ENCODE measurements around the gene HIGD2A.
"Not testable (repeated sequence)": the region's sequence is repeated elsewhere in the genome, so short reads cannot be mapped to it uniquely, and the experiment has no call there.

The HIGD2A gene

GRCh38 chr5:176401281-176402205 lies 13.0 kb downstream of the HIGD2A start:
- in situ Hi-C loops (cut with MboI; ENCODE audit: low sequenced_read_pairs, unreplicated experiment), result loop anchor here (25.0 kb wide), 1 partner anchor 186 kb away; no protein-coding TSS in a partner anchor
- no peak for TF ChIP-seq CTCF (IDR thresholded peaks at IDR 0.05; ENCODE audit: borderline replicate concordance, control extremely low read depth, extremely low read depth, insufficient read depth, missing control alignments)

GRCh38 chr5:176405656-176406435 lies 17.3 kb downstream of the HIGD2A start:
- no peak for DNase-seq (ENCODE audit: low spot score)
- in situ Hi-C loops (cut with MboI; ENCODE audit: low sequenced_read_pairs, unreplicated experiment), result loop anchor here (25.0 kb wide), 1 partner anchor 181 kb away; no protein-coding TSS in a partner anchor
- no peak for TF ChIP-seq CTCF (IDR thresholded peaks at IDR 0.05; ENCODE audit: borderline replicate concordance, control extremely low read depth, extremely low read depth, insufficient read depth, missing control alignments)

More at GRCh38 chr5:176401281-176402205, 13.0 kb downstream of the HIGD2A start:
- DNase-seq (ENCODE audit: low spot score), result no peak

- in situ Hi-C loops (cut with MboI; ENCODE audit: low sequenced_read_pairs, unreplicated experiment), result loop anchor here (25.0 kb wide), 1 partner anchor 181 kb away; no protein-coding TSS in a partner anchor
- DNase-seq (ENCODE audit: low spot score), result no peak
- TF ChIP-seq CTCF (IDR thresholded peaks at IDR 0.05; ENCODE audit: borderline replicate concordance, control extremely low read depth, extremely low read depth, insufficient read depth, missing control alignments), result no peak
Measured at GRCh38 chr5:176406436-176407052, 18.0 kb downstream of the HIGD2A start.

- in situ Hi-C loops (cut with MboI; ENCODE audit: low sequenced_read_pairs, unreplicated experiment), result loop anchor here (25.0 kb wide), 1 partner anchor 180 kb away; no protein-coding TSS in a partner anchor
- no peak for TF ChIP-seq CTCF (IDR thresholded peaks at IDR 0.05; ENCODE audit: borderline replicate concordance, control extremely low read depth, extremely low read depth, insufficient read depth, missing control alignments)
- DNase-seq (ENCODE audit: low spot score), result no peak
Measured at GRCh38 chr5:176407456-176408251, 19.1 kb downstream of the HIGD2A start.

- in situ Hi-C loops (cut with MboI; ENCODE audit: low sequenced_read_pairs, unreplicated experiment), result loop anchor here (25.0 kb wide), 1 partner anchor 179 kb away; no protein-coding TSS in a partner anchor
- DNase-seq (ENCODE audit: low spot score), result not testable (repeated sequence)
Measured at GRCh38 chr5:176408252-176408573, 19.7 kb downstream of the HIGD2A start.

GRCh38 chr5:176408590-176408989 lies 20.0 kb downstream of the HIGD2A start:
- no peak for DNase-seq (ENCODE audit: low spot score)
- in situ Hi-C loops (cut with MboI; ENCODE audit: low sequenced_read_pairs, unreplicated experiment), result loop anchor here (25.0 kb wide), 1 partner anchor 179 kb away; no protein-coding TSS in a partner anchor
- TF ChIP-seq CTCF (IDR thresholded peaks at IDR 0.05; ENCODE audit: borderline replicate concordance, control extremely low read depth, extremely low read depth, insufficient read depth, missing control alignments), result no peak

Data from GM13976 (cell line).